ENCODE measurements around the gene DENND1C. TPM values are rescaled to one million over a fixed set of nuclear protein-coding genes. Genes with fewer than 3 reads are reported as not detected.

DENND1C gene
- total and polyA plus RNA-seq, 2 of the 8 experiments (the other 6 are each of a cell fraction or from before 2014, with no cell fraction given), result 3.6 to 4.0 TPM

DNA sequence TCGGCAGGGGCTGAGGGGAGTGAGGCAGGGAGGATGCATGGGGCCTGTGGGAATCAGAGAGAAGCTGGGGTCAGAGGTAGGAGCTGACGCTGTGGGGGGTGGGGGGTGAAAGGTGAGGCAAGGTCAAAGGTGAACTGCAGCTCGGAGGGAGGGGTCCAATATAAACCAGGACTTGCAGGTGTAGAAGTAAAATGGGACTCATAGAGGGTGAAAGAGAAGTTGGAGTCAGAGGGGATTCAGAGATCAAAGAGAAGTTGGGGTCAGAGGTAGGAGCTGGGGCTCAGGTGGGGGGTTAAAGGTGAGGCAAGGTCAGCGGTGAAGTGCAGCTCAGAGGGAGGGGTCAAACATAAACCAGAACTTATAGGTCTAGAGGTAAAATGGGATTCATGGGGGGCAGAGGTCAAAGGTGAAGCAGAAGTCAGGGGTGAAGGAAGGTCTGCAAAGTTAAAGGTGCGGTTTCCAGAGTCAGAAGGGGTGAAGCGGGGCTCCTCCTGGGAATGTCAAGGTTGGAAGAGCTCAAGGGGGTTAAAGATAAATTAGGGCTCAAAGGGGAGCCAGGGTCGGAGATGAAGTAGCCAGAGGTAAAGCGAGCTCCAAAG, 12.9 kb upstream of the DENND1C start (continued):
- TF ChIP-seq, protein P1, sequence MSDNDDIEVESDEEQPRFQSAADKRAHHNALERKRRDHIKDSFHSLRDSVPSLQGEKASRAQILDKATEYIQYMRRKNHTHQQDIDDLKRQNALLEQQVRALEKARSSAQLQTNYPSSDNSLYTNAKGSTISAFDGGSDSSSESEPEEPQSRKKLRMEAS (IDR thresholded peaks at IDR 0.05), result no peak
- TF ChIP-seq SIRT6 (IDR thresholded peaks at IDR 0.05; ENCODE audit: low read length) (no peak), MAFK (IDR thresholded peaks at IDR 0.05; ENCODE audit: low read depth, low read length) (no peak), HDAC6 (IDR thresholded peaks at IDR 0.05; ENCODE audit: low read depth, low read length) (no peak), EGR1 (IDR thresholded peaks at IDR 0.05; ENCODE audit: borderline replicate concordance, low read depth, low read length) (no peak), BCL11A (IDR thresholded peaks at IDR 0.05; ENCODE audit: low read depth in 2 of 2, low read length in 2 of 2) (no peak), FOSL1 (IDR thresholded peaks at IDR 0.05; ENCODE audit: insufficient read depth, low read depth, low read length) (no peak), CBX5 (IDR thresholded peaks at IDR 0.05; ENCODE audit: low read depth, low read length) (no peak)
- TF ChIP-seq, protein P2, sequence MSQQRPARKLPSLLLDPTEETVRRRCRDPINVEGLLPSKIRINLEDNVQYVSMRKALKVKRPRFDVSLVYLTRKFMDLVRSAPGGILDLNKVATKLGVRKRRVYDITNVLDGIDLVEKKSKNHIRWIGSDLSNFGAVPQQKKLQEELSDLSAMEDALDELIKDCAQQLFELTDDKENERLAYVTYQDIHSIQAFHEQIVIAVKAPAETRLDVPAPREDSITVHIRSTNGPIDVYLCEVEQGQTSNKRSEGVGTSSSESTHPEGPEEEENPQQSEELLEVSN (IDR thresholded peaks at IDR 0.05), result no peak
